Measurements from ENCODE around the gene AFAP1. TPM values are rescaled to one million over a fixed set of nuclear protein-coding genes. Genes with fewer than 3 reads are reported as not detected.

Gene AFAP1
- polyA plus RNA-seq, 3 donors, result not detected

- no peaks in the 10 kb centered on the region for H3K36me3 Mint-ChIP-seq
Observed at GRCh38 chr4:7941111-7941964, 1.7 kb upstream of the AFAP1 start.

More at GRCh38 chr4:7941111-7941964, 1.7 kb upstream of the AFAP1 start:
- Mint-ChIP-seq H3K27ac (no peak overlapping the region), H3K27me3 (ENCODE audit: low read depth in 3 of 3) (peaks cover 44 to 58% (median 47%) of the 10 kb centered on the region in 3 donors), H3K4me3 (peak overlapping the region; percentile 48 to 52), H3K4me1 (peaks cover 25% of the 10 kb centered on the region), H3K9me3 (peaks cover 0 to 21% (median 17%) of the 10 kb centered on the region in 7 donors)
- no peak for TF ChIP-seq CTCF (IDR thresholded peaks at IDR 0.05)
- 80% methylated on average over 9 of the region's 11 CpGs for WGBS (ENCODE audit: insufficient coverage)
- Histone ChIP-seq H3K79me2 (ENCODE audit: insufficient read depth, low read length) (no peaks in the 10 kb centered on the region), H3K9me3 (replicated peaks in 1 of 2; ENCODE audit: control insufficient read depth in 1 of 2, insufficient read depth in 1 of 2, low read length in 2 of 2) (peaks cover 4 to 12% of the 10 kb centered on the region in 2 donors), H3K9ac (ENCODE audit: insufficient read depth, low read length, poor library complexity, severe bottlenecking) (no peak overlapping the region), H2AFZ (ENCODE audit: insufficient read depth, low read depth, low read length, poor library complexity, severe bottlenecking) (no peak overlapping the region), H3K4me2 (replicated peaks; ENCODE audit: extremely low read depth, low read length, poor library complexity, severe bottlenecking) (no peak overlapping the region), H3K27ac (ENCODE audit: low read depth in 1 of 2, low read length in 2 of 2) (no peak overlapping the region), H4K20me1 (ENCODE audit: insufficient read depth, low read length) (no peaks in the 10 kb centered on the region), H3K4me1 (ENCODE audit: control insufficient read depth in 1 of 2, insufficient read depth in 2 of 2, low read length in 2 of 2) (peaks cover 8 to 26% of the 10 kb centered on the region in 2 donors), H3K4me3 (replicated peaks in 1 of 3; ENCODE audit: low read depth in 2 of 3, low read length in 3 of 3) (no peak overlapping the region), H3K36me3 (replicated peaks in 1 of 2; ENCODE audit: control insufficient read depth in 1 of 2, insufficient read depth in 2 of 2, low read length in 2 of 2) (no peaks in the 10 kb centered on the region), H3K27me3 (ENCODE audit: control insufficient read depth in 2 of 2, insufficient read depth in 2 of 2, low read length in 2 of 2) (peaks cover 23 to 37% of the 10 kb centered on the region in 2 donors)
- intact Hi-C loops (cut with micrococcal nuclease), result no loop called here
- no peak for DNase-seq
